RPMI8226 (cell line): Measurements from ENCODE around the gene ZNF57.
"Not testable (repeated sequence)": the region's sequence is repeated elsewhere in the genome, so short reads cannot be mapped to it uniquely, and the experiment has no call there.

Experiments used
- DNase-seq: peaks from one replicate; pipeline ENCODE4 v3.0.0-alpha.2; 2015

The ZNF57 gene

DNA sequence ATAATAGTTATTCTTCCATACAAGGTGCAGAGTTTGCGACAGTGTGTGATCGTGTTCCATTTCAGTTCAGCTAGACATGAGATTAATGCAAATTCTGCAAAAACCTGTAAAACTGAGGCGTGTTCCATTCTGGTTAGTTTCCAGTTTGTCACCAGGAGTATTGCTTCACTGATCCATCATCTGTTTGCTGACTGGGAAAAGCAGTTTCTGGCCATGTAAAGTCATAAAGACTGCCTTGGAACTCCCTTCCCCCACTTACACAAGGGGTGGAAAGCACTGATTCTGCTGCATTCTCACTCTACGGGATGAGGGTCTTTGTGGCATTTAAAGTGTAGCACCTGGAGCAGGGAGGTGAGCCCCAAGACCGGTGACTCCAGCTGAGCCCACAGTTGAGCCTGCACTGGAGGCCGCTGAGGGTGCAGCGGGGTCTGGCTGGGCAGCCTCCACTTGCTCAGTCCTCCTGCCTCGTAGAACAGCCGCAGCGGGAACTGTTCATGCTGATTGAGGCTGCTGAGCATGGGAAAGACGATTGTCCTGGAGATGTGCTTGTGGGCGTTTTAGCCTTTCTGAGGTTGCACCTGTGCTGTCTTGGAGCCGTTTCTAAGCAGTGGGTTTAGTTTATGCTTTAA lies 2.0 kb downstream of the ZNF57 start:
- no peak for DNase-seq

- DNase-seq = not testable (repeated sequence)
Measured at GRCh38 chr19:2903326-2903725, 2.6 kb downstream of the ZNF57 start.

- no peak for DNase-seq
Measured at GRCh38 chr19:2905918-2906519, 5.3 kb downstream of the ZNF57 start.

DNA sequence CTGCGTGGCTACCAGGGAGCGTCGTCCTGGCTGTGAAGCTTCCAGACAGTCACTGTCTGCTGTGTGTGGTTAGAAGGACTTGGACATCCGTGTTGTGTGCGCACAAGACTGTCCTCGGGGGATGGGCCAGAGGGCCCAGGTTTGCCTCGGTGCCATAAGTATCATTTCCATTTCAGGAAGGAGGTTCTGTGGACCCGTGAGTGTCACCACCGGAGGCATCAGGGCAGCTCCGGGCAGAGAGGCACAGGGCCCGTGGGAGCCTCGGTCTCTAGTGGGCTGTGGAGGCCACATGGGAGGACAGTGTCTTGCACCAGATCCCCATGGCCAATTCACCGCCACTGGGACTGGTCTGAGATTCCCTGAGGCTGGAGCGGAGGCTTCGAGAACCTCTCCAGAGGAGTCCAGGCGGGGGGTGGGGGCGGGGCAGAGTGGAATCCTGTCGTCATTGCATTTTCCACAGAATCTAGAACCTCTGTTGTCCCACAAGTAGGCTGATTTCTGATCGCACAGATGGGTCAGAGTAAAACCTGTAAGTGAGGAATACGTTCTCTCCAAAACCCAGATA lies 6.0 kb downstream of the ZNF57 start:
- no peak for DNase-seq

- no peak for DNase-seq
Measured at GRCh38 chr19:2912306-2912705, 11.6 kb downstream of the ZNF57 start.

DNA sequence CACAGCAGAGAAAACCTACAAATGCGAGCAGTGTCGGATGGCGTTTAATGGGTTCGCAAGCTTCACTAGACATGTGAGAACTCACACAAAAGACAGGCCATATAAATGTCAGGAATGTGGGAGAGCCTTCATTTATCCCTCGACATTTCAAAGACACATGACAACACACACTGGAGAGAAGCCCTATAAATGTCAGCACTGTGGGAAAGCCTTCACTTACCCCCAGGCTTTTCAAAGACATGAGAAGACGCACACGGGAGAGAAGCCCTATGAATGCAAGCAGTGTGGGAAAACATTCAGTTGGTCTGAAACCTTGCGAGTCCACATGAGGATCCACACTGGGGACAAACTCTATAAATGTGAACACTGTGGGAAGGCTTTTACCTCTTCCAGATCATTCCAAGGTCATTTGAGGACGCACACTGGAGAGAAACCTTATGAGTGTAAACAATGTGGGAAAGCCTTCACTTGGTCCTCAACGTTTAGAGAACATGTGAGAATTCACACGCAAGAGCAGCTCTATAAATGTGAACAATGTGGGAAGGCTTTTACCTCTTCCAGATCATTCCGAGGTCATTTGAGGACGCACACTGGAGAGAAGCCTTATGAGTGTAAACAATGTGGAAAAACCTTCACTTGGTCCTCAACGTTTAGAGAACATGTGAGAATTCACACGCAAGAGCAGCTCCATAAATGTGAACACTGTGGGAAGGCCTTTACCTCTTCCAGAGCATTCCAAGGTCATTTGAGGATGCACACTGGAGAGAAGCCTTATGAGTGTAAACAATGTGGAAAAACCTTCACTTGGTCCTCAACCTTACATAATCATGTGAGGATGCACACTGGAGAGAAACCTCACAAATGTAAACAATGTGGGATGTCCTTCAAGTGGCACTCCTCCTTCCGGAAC lies 16.8 kb downstream of the ZNF57 start:
- no peak for DNase-seq

- DNase-seq = peak; percentile 57
Measured at GRCh38 chr19:2922987-2923386, 22.3 kb downstream of the ZNF57 start.

DNA sequence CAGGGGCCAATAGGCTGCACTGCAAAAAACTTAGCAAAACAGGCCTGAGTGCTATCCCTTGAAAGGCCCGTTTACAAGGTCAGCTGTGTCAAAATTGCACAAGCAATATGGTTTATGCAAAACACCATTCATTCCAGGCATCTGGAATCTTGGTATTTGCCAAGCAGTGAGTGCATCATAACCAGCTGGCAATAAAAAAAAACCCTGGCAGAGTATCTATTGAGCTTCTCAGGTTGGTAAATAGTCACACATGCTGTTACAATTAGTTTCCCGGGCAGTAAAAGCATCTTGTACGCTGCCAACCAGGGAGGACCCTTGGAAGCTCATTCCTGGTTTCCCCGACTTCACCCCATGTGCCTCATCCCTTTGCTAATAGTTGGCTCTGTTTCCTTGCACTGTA lies 22.8 kb downstream of the ZNF57 start:
- no peak for DNase-seq

DNA sequence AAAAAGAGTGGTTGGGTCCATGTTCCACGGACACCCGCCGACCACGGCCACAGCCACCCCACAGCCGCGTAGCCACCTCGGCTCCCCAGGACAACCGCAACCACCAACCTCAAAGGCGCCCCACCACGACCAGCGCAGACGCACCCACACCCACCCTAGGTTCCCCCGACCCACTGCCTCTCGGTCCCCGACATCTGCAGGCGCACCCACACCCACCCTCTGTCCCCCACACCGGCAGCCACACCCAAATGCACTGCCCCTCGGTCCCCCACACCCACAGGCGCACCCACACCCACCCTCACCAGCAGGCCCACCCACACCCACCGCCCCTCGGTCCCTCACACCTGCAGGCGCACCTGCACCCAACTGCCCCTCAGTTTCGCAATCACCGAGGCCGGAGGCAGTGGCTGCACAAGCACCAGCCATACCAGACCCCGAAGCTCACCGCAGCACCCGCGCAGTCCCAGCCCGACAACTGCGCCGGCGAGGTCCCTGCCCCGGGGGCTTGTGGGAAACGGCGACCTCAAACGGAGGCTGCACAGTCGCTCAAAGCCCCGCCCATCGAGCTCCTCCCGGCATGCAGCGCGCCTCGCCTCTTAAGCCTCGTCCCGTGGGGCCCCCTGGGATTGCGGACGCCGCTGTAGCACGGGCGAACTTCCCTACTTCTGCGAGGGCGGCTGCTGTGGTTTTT lies 25.8 kb downstream of the ZNF57 start:
- DNase-seq = no peak

DNA sequence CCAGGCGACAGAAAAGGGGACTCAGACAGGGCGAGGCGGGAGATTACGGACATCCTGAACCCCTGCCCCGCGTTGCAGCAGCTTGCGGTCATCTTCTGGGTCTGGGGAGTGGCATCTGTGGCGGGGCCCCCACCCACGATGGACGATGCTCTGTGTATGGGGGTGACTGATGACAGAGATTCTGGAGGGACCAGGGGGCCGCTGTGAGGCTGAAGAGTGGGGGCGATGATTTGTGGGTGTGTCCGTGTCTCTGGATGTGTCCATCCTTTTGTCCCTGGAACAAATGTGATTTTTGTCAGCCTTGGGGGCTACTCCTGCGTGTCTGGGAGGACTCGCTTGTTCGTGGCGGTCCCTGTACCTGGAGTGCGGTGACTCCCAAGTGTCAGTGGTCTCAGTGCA lies 26.3 kb downstream of the ZNF57 start:
- DNase-seq = no peak

DNA sequence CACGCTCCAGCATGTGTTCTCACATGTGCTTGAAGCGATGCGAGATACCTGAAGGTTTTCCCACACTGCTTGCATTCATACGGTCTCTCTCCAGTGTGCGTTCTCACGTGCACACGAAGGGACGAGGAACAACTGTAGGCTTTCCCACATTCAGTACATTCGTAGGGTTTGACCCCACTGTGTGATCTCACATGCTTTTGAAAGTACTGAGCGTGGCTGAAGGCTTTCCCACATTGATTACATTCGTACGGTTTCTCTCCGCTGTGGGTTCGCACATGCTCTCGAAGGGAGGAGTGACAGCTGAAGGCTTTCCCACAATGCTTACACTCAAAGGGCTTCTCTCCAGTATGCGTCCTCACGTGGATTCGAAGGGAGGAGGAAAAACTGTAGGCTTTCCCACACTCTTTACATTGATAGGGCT lies 32.8 kb downstream of the ZNF57 start:
- DNase-seq = no peak

DNA sequence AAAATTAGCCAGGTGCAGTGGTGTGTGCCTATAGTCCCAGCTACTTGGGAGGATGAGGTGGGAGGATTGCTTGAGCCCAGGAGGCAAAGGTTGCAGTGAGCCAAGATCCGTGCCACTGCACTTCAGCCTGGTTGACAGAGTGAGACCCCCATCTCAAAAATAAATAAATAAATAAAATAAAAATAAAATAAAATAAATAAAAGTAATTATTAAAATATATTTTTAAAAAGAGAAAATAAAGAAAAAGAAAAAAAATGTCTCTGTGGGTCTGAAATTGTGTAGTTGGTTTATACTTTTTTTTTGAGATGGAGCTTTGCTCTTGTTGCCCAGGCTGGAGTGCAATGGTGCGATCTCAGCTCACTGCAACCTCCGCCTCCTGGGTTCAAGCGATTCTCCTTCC lies 35.1 kb downstream of the ZNF57 start:
- DNase-seq = not testable (repeated sequence)

- DNase-seq = no peak
Measured at GRCh38 chr19:2942928-2943640, 42.4 kb downstream of the ZNF57 start.

DNA sequence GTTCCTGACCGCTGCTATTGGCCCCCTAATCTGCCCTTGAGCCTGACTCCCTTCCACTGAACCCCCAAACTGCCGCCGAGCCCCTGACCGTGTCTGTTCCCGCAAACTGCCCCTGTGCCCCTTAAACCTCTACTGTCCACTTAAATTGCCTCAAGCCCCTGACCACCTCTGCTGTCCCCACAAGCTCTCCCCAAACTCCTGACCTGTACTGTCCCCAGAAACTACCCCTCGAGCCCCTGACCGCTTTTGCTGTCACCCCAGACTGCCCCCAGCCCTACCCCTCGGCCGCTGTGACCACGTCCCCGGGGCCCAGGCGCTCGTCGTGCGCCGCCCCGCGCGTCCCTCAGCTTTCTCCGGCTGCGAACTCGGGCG lies 43.7 kb downstream of the ZNF57 start:
- no peak for DNase-seq

GRCh38 chr19:2944775-2945574 lies 44.2 kb downstream of the ZNF57 start, which contains the start of gene ZNF77:
Gene ZNF77, minus strand, starts transcription at chr19:2944971. Its CDS starts 131 bp downstream, at chr19:2944840.
- peak; percentile 99 for DNase-seq

DNA sequence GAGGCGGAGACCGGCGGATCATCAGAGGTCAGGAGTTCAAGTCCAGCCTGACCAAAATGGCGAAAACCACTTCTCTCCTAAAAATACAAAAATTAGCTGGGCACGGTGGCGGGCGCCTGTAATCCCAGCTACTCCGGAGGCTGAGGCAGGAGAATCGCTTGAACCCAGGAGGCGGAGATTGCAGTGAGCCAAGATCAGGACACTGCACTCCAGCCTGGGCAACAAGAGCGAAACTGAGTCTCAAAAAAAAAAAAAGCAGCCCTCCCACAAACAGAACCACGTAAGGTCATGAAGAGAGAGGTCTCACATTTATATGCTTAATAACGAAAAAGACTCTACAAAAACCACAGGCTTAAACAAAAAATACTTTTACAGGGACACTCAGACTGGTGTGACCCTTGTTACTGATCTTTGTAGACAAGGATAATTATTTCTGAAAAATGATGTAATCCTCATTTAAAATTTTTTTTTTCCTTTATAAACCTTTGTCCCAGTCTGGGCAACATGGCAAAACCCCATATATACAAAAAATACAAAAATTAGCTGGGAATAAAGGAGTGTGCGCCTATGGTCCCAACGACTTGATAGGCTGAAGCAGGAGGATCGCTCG lies 45.0 kb downstream of the ZNF57 start:
- no peak for DNase-seq

DNA sequence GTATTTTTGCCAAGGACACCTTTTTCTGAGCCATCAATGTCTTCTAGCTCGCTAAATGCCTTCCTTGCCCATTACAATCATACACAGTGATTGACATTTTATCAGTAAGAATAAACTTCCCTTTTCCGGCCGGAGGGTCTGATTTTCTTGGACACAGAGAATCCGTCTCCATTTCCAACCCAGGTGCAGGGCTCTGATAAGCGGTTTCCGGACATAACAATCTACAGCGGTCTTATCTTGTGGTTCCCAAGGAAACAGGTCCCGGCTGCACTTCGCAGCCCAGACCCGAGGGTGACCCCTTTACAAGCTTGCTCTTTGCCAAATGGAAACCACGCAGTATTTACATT lies 49.2 kb downstream of the ZNF57 start:
- peak; percentile 51 for DNase-seq

GRCh38 chr19:2950286-2951124 lies 49.8 kb downstream of the ZNF57 start:
- DNase-seq = peak; percentile 99

DNA sequence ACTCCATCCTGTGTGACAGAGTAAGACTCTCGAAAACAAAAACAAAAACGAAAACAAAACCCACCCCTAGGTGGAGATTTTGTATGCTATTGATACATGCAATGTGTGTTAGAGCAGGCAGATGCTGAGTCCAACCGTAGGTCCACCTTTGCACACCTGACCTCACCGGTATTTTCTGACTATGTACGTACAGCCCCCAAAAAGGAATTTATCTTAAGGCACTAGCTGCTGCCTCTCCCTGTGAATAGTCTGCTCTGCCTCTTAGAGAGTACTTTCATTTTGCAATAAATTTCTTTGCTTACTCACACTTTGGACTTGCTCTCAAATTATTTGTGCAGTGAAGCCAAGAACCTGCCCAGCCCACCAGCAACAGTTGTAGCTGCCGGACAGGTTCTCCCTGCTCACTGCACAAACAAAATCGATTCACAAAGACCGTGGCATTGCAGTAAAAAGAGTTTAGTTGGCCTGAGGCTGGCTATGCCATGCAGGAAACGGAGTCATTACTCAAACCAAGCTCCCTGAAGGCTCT lies 52.3 kb downstream of the ZNF57 start:
- DNase-seq = peak; percentile 55

GRCh38 chr19:2957160-2957559 lies 56.4 kb downstream of the ZNF57 start:
- DNase-seq = peak; percentile 1
